GM23338 (cell line): ENCODE results near the gene FOXD2. TPM values are rescaled to one million over a fixed set of nuclear protein-coding genes. Genes with fewer than 3 reads are reported as not detected.

Source experiments
- ATAC-seq: fragments of 200-7000 bp; cut with Tn5 transposase; 3 replicates; pipeline ENCODE4 v1.9.1; 2020
- DNase-seq: peaks from one replicate; pipeline ENCODE4 v3.0.0-alpha.2; 2015; ENCODE audit warnings: low spot score
- H2AFZ ChIP-seq: fragments of 200-600 bp; sonication (generic); 2 replicates; pipeline ENCODE4 v1.8.0; 2016; ENCODE audit warnings: antibody characterized with exemption, mild to moderate bottlenecking, moderate library complexity
- H3F3A ChIP-seq: fragments of 200-600 bp; sonication (generic); replicated peaks from 2 replicates; pipeline ENCODE4 v1.8.0; 2017; ENCODE audit warnings: antibody characterized with exemption, mixed run types, low read depth
- H3K27ac ChIP-seq: fragments of 200-600 bp; sonication (generic); 2 replicates; pipeline ENCODE4 v1.6.1; 2016; ENCODE audit warnings: low read depth
- H3K27me3 ChIP-seq: fragments of 200-600 bp; sonication (generic); 2 replicates; pipeline ENCODE4 v1.8.0; 2016; ENCODE audit warnings: mild to moderate bottlenecking, mixed run types, moderate library complexity; ENCODE audit not compliant: insufficient read depth
- H3K36me3 ChIP-seq: fragments of 200-600 bp; sonication (generic); 2 replicates; pipeline ENCODE4 v1.8.0; 2016; ENCODE audit warnings: mild to moderate bottlenecking; ENCODE audit not compliant: insufficient read depth
- H3K4me1 ChIP-seq: fragments of 200-600 bp; sonication (generic); 2 replicates; pipeline ENCODE4 v1.8.0; 2016; ENCODE audit warnings: mild to moderate bottlenecking, moderate library complexity; ENCODE audit not compliant: insufficient read depth
- H3K4me2 ChIP-seq: fragments of 200-600 bp; sonication (generic); 2 replicates; pipeline ENCODE4 v1.7.1; 2017; ENCODE audit warnings: mixed run types
- H3K4me3 ChIP-seq: fragments of 200-600 bp; sonication (generic); 2 replicates; pipeline ENCODE4 v1.6.1; 2016; ENCODE audit warnings: mixed run types
- H3K79me2 ChIP-seq: fragments of 200-600 bp; sonication (generic); replicated peaks from 2 replicates; pipeline ENCODE4 v1.8.0; 2017; ENCODE audit warnings: mild to moderate bottlenecking; ENCODE audit not compliant: insufficient read depth
- H3K9me2 ChIP-seq: fragments of 200-600 bp; sonication (generic); 2 replicates; pipeline ENCODE4 v1.8.0; 2017; ENCODE audit not compliant: insufficient read depth
- H4K20me1 ChIP-seq: fragments of 200-600 bp; sonication (generic); replicated peaks from 2 replicates; pipeline ENCODE4 v1.8.0; 2017; ENCODE audit warnings: mild to moderate bottlenecking; ENCODE audit not compliant: insufficient read depth
- H3K27ac Mint-ChIP-seq: 2 replicates; pipeline ENCODE4 v1.8.0; 2020; ENCODE audit warnings: inconsistent platforms, mild to moderate bottlenecking, moderate library complexity, mixed read lengths
- H3K27me3 Mint-ChIP-seq: 3 replicates; pipeline ENCODE4 v1.8.0; 2022; ENCODE audit warnings: low read depth, mild to moderate bottlenecking, moderate library complexity, mixed read lengths, inconsistent platforms; ENCODE audit not compliant: insufficient read depth, poor library complexity
- H3K36me3 Mint-ChIP-seq: 3 replicates; pipeline ENCODE4 v1.8.0; 2021; ENCODE audit warnings: low read depth, mild to moderate bottlenecking, inconsistent platforms, moderate library complexity, mixed read lengths
- H3K4me1 Mint-ChIP-seq: 3 replicates; pipeline ENCODE4 v1.8.0; 2020; ENCODE audit warnings: mild to moderate bottlenecking, inconsistent platforms, mixed read lengths
- H3K4me3 Mint-ChIP-seq: 3 replicates; pipeline ENCODE4 v1.8.0; 2021; ENCODE audit warnings: moderate library complexity, mild to moderate bottlenecking, inconsistent platforms, mixed read lengths
- H3K9me3 Mint-ChIP-seq: 3 replicates; pipeline ENCODE4 v1.8.0; 2020; ENCODE audit warnings: moderate library complexity, mild to moderate bottlenecking, inconsistent platforms, mixed read lengths
- CREB1 ChIP-seq: fragments of 250-450 bp; sonication (Bioruptor Pico); IDR thresholded peaks from 2 replicates; pipeline ENCODE4 v1.5.0; 2020; ENCODE audit warnings: low read depth, mild to moderate bottlenecking, moderate library complexity
- EZH2 ChIP-seq: fragments of 200-600 bp; sonication (generic); IDR thresholded peaks from one replicate; pipeline ENCODE4 v1.8.0; 2017; ENCODE audit warnings: antibody characterized with exemption, mild to moderate bottlenecking, low read depth; ENCODE audit not compliant: unreplicated experiment
- EZH2phosphoT487 ChIP-seq: fragments of 200-600 bp; sonication (generic); IDR thresholded peaks from one replicate; pipeline ENCODE4 v1.8.1; 2018; ENCODE audit warnings: antibody characterized with exemption; ENCODE audit not compliant: unreplicated experiment
- NANOG ChIP-seq: IDR thresholded peaks from 2 replicates; pipeline ENCODE4 v1.6.1; 2016; ENCODE audit warnings: antibody characterized with exemption, borderline replicate concordance
- POLR2AphosphoS5 ChIP-seq: IDR thresholded peaks from 2 replicates; pipeline ENCODE4 v1.6.1; 2016; ENCODE audit warnings: antibody characterized with exemption, low read depth
- ZNF114 ChIP-seq: fragments of 250-450 bp; sonication (Bioruptor Pico); IDR thresholded peaks from 2 replicates; pipeline ENCODE4 v1.5.0; 2020; ENCODE audit warnings: mild to moderate bottlenecking, moderate library complexity
- ZNF331 ChIP-seq: fragments of 250-450 bp; sonication (Bioruptor Pico); IDR thresholded peaks from 2 replicates; pipeline ENCODE4 v1.5.0; 2020; ENCODE audit warnings: low read depth, mild to moderate bottlenecking, moderate library complexity
- polyA plus RNA-seq: library from polyadenylated mRNA; unstranded; fragments of >200 nt; fragmentation: Nextera tagmentation; extraction: Ambion mirVana; gene quantifications from 2 replicates; pipeline ENCODE4 v1.2.1, GENCODE V29; 2016
- total RNA-seq: library from RNA; depleted of rRNA; stranded (reverse); fragments of >200 nt; shearing (Covaris generic); gene quantifications from 2 replicates; pipeline ENCODE4 v1.2.3, GENCODE V29; 2014
- TF ChIP-seq, protein P1 (sequence below), 2 experiments: fragments of 200-600 bp in 1 of 2; sonication (generic) in 1 of 2; conservative IDR thresholded peaks; 2 replicates each; pipeline versions ENCODE4 v1.5.1 to v1.6.1; 2016 to 2017; ENCODE audit warnings: antibody characterized with exemption in 2 of 2, low read depth in 2 of 2, mild to moderate bottlenecking in 2 of 2, moderate library complexity in 1 of 2
- TF ChIP-seq, protein P2 (sequence below): IDR thresholded peaks from 2 replicates; pipeline ENCODE4 v1.6.1; 2016; ENCODE audit warnings: antibody characterized with exemption
- TF ChIP-seq, protein P3 (sequence below): IDR thresholded peaks from one replicate; pipeline ENCODE4 v1.6.1; 2018; ENCODE audit warnings: antibody characterized with exemption; ENCODE audit not compliant: unreplicated experiment

Gene FOXD2
- total and polyA plus RNA-seq, 2 experiments from 2014 or later = 0.28 TPM; not detected in 1

DNA sequence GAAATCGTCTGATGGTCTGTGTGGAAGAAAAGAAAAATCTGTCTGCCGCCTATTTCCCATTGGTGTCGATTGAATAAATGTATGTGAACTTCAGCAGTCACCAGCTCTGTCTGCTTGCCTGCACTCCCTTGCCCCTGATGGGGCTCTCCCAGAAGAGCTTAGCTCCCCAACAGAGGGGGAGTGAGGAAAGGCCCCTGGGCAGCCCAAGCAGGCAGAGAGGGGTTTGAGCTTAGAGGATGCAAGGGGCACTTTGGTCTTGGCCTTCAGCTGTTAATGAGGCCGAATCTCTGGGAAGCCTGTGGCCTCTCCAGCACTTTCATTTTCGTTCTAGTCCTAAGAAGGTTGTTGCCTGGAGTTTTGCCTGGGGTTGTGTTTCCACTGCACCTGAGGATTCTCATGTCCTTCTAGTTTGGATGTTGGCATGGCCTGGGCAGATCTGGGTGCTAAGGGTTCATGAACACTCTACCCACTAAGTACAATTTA, 2.8 kb downstream of the FOXD2 start:
- Histone ChIP-seq H3K4me2 (0 out of 2 replicates have a peak overlapping the region, but pooled peaks have one; percentile 17), H3K27me3 (peaks cover 98% of the 10 kb centered on the region), H3K36me3 (no peaks in the 10 kb centered on the region), H3K4me3 (no peak overlapping the region), H4K20me1 (peaks cover 16% of the 10 kb centered on the region; the same call in 1 of the 2 replicates), H3K4me1 (peaks cover 43% of the 10 kb centered on the region), H2AFZ (no peak overlapping the region), H3K9me2 (no peaks in the 10 kb centered on the region), H3K79me2 (no peaks in the 10 kb centered on the region), H3K27ac (no peak overlapping the region), H3F3A (peaks cover 18% of the 10 kb centered on the region)
- H3K27me3 Mint-ChIP-seq = peaks cover 20% of the 10 kb centered on the region
- no peaks in the 10 kb centered on the region; the same call in 2 of the 3 replicates for H3K9me3 Mint-ChIP-seq
- no peak overlapping the region for H3K4me3 Mint-ChIP-seq
- H3K36me3 Mint-ChIP-seq = no peaks in the 10 kb centered on the region
- no peak overlapping the region for H3K27ac Mint-ChIP-seq
- ATAC-seq = no peak
- DNase-seq = peak; percentile 61
- TF ChIP-seq, protein P1, sequence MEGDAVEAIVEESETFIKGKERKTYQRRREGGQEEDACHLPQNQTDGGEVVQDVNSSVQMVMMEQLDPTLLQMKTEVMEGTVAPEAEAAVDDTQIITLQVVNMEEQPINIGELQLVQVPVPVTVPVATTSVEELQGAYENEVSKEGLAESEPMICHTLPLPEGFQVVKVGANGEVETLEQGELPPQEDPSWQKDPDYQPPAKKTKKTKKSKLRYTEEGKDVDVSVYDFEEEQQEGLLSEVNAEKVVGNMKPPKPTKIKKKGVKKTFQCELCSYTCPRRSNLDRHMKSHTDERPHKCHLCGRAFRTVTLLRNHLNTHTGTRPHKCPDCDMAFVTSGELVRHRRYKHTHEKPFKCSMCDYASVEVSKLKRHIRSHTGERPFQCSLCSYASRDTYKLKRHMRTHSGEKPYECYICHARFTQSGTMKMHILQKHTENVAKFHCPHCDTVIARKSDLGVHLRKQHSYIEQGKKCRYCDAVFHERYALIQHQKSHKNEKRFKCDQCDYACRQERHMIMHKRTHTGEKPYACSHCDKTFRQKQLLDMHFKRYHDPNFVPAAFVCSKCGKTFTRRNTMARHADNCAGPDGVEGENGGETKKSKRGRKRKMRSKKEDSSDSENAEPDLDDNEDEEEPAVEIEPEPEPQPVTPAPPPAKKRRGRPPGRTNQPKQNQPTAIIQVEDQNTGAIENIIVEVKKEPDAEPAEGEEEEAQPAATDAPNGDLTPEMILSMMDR (conservative IDR thresholded peaks at IDR 0.05; ENCODE audit: low read depth in 2 of 2) = no peak
- TF ChIP-seq EZH2 (peak; percentile 78), POLR2AphosphoS5 (0 out of 2 replicates have a peak, but pooled peaks have one; percentile 22), CREB1 (CRISPR knock-in tag) (no peak)
- peaks cover 29% of the 10 kb centered on the region for H3K4me1 Mint-ChIP-seq

DNA sequence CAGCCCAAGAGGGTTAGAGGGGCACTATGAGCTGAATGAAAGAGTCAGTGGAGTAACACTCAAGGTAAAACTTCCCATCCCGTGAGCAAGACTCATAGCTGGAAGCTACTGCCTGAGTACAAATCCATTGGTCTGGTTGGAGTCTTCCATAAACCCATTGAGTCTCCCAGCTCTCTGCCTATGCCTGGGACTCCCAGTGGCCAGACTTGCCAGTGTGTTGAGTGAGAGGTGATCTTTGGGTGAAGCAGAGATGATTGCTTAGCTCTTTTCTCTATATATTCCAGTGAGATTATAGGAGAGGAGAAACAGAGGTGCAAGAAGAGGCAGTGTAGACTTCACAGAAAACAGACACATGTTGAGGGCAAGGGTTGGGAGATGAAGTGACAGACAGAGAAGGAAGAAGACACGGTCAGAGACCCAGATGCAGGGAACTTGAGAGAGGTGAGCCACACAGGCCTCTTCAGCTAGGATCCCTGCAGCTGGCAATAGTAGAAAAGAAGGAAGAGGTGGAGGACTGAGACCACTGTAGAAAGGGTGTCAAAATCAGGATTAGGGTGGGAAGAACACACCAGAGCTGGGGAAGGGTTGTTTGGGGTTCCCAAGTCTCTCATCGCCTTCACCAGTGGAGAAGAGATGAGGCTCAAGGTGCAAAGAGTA, 3.7 kb downstream of the FOXD2 start:
- no peak for DNase-seq
- no peak overlapping the region for H3K4me3 Mint-ChIP-seq
- no peak overlapping the region for H3K27ac ChIP-seq
- H3K27ac Mint-ChIP-seq = no peak overlapping the region
- H3K4me2 ChIP-seq = no peak overlapping the region
- no peak overlapping the region for H3K4me3 ChIP-seq
- H3K4me1 Mint-ChIP-seq = peaks cover 37% of the 10 kb centered on the region
- H3K9me2 ChIP-seq = no peaks in the 10 kb centered on the region
- peaks cover 10% of the 10 kb centered on the region for H3K27me3 Mint-ChIP-seq
- no peaks in the 10 kb centered on the region for H3K79me2 ChIP-seq
- H2AFZ ChIP-seq = no peak overlapping the region
- TF ChIP-seq ZNF114 (CRISPR knock-in tag) (no peak), CREB1 (CRISPR knock-in tag) (no peak), EZH2phosphoT487 (no peak), EZH2 (peak; percentile 71), NANOG (no peak), ZNF331 (CRISPR knock-in tag) (no peak), POLR2AphosphoS5 (no peak)
- TF ChIP-seq, protein P2, sequence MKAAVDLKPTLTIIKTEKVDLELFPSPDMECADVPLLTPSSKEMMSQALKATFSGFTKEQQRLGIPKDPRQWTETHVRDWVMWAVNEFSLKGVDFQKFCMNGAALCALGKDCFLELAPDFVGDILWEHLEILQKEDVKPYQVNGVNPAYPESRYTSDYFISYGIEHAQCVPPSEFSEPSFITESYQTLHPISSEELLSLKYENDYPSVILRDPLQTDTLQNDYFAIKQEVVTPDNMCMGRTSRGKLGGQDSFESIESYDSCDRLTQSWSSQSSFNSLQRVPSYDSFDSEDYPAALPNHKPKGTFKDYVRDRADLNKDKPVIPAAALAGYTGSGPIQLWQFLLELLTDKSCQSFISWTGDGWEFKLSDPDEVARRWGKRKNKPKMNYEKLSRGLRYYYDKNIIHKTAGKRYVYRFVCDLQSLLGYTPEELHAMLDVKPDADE = no peak
- TF ChIP-seq, protein P3, sequence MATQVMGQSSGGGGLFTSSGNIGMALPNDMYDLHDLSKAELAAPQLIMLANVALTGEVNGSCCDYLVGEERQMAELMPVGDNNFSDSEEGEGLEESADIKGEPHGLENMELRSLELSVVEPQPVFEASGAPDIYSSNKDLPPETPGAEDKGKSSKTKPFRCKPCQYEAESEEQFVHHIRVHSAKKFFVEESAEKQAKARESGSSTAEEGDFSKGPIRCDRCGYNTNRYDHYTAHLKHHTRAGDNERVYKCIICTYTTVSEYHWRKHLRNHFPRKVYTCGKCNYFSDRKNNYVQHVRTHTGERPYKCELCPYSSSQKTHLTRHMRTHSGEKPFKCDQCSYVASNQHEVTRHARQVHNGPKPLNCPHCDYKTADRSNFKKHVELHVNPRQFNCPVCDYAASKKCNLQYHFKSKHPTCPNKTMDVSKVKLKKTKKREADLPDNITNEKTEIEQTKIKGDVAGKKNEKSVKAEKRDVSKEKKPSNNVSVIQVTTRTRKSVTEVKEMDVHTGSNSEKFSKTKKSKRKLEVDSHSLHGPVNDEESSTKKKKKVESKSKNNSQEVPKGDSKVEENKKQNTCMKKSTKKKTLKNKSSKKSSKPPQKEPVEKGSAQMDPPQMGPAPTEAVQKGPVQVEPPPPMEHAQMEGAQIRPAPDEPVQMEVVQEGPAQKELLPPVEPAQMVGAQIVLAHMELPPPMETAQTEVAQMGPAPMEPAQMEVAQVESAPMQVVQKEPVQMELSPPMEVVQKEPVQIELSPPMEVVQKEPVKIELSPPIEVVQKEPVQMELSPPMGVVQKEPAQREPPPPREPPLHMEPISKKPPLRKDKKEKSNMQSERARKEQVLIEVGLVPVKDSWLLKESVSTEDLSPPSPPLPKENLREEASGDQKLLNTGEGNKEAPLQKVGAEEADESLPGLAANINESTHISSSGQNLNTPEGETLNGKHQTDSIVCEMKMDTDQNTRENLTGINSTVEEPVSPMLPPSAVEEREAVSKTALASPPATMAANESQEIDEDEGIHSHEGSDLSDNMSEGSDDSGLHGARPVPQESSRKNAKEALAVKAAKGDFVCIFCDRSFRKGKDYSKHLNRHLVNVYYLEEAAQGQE = no peak
- peaks cover 51% of the 10 kb centered on the region for H3K4me1 ChIP-seq
- no peaks in the 10 kb centered on the region; the same call in 2 of the 3 replicates for H3K9me3 Mint-ChIP-seq
- H3K27me3 ChIP-seq = peaks cover 98% of the 10 kb centered on the region
- no peak for ATAC-seq
- H3F3A ChIP-seq = peaks cover 18% of the 10 kb centered on the region
- peaks cover 20% of the 10 kb centered on the region; the same call in 1 of the 2 replicates for H4K20me1 ChIP-seq
- no peaks in the 10 kb centered on the region for H3K36me3 Mint-ChIP-seq
- H3K36me3 ChIP-seq = no peaks in the 10 kb centered on the region
